ENCODE measurements around the gene PTPRM.

DNA sequence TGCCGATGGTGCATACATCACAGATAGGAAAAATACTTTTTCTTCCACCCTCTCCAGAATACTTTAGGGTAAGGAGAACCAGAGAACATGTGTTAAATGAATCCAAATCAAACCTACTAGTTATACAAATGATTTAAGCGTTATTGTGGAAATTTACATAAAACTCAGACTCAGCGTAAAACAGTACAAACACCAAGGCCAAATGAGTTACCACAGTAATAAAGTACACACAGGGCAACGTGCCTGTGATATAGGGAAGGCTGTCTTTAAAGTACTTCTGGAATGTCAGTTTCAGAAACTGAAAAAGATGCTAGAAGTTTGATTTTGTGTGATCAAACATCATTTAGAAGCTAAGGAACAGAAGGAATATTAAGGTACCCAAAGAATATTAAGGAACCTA lies 46.9 kb downstream of the PTPRM start:
- TF ChIP-seq, protein P1, sequence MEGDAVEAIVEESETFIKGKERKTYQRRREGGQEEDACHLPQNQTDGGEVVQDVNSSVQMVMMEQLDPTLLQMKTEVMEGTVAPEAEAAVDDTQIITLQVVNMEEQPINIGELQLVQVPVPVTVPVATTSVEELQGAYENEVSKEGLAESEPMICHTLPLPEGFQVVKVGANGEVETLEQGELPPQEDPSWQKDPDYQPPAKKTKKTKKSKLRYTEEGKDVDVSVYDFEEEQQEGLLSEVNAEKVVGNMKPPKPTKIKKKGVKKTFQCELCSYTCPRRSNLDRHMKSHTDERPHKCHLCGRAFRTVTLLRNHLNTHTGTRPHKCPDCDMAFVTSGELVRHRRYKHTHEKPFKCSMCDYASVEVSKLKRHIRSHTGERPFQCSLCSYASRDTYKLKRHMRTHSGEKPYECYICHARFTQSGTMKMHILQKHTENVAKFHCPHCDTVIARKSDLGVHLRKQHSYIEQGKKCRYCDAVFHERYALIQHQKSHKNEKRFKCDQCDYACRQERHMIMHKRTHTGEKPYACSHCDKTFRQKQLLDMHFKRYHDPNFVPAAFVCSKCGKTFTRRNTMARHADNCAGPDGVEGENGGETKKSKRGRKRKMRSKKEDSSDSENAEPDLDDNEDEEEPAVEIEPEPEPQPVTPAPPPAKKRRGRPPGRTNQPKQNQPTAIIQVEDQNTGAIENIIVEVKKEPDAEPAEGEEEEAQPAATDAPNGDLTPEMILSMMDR (conservative IDR thresholded peaks at IDR 0.05; ENCODE audit: low read depth, low read length): no peak
- TF ChIP-seq EZH2phosphoT487 (IDR thresholded peaks at IDR 0.05; ENCODE audit: borderline replicate concordance, low read length): no peak
- TF ChIP-seq EZH2 (IDR thresholded peaks at IDR 0.05; ENCODE audit: low read length, unreplicated experiment): no peak
